Calu3 (cell line): Measurements from ENCODE around the gene SERGEF. TPM values are rescaled to one million over a fixed set of nuclear protein-coding genes. Genes with fewer than 3 reads are reported as not detected.

Experiments used
- BruUV-seq: library from RNA; stranded (reverse); fragments of 400-500 nt; replicated peaks from 2 replicates; lab custom pipeline; 2021; lab: Mats Ljungman, UMichigan
- CTCF ChIA-PET: fragments of 300-600 bp; sonication (Branson Sonifier 250); formaldehyde crosslinking; loops from one replicate; lab custom pipeline; 2022; ENCODE audit warnings: antibody characterized with exemption; lab: Charles Lee
- DNase-seq: peaks from one replicate; pipeline ENCODE4 v3.0.0; 2022
- H3K27ac Mint-ChIP-seq: one replicate; pipeline ENCODE4 v1.8.0; 2022; ENCODE audit warnings: mixed read lengths; ENCODE audit not compliant: unreplicated experiment
- H3K27me3 Mint-ChIP-seq: one replicate; pipeline ENCODE4 v1.8.0; 2022; ENCODE audit warnings: mixed read lengths; ENCODE audit not compliant: unreplicated experiment
- H3K36me3 Mint-ChIP-seq: one replicate; pipeline ENCODE4 v1.8.0; 2022; ENCODE audit warnings: mild to moderate bottlenecking, moderate library complexity, mixed read lengths; ENCODE audit not compliant: insufficient read depth, unreplicated experiment
- H3K4me1 Mint-ChIP-seq: one replicate; pipeline ENCODE4 v1.8.0; 2022; ENCODE audit warnings: mild to moderate bottlenecking, low read depth, mixed read lengths; ENCODE audit not compliant: unreplicated experiment
- H3K4me3 Mint-ChIP-seq: one replicate; pipeline ENCODE4 v1.8.0; 2022; ENCODE audit warnings: mild to moderate bottlenecking, low read depth, moderate library complexity, mixed read lengths; ENCODE audit not compliant: unreplicated experiment
- H3K9me3 Mint-ChIP-seq: one replicate; pipeline ENCODE4 v1.8.0; 2022; ENCODE audit warnings: low read depth, mixed read lengths; ENCODE audit not compliant: unreplicated experiment
- intact Hi-C: fragments of 100-400 bp; cut with micrococcal nuclease; formaldehyde crosslinking; loops from one replicate; pipeline ENCODE4 v1.10.0; 2022; ENCODE audit not compliant: unreplicated experiment
- total RNA-seq: library from RNA; stranded (reverse); gene quantifications from 2 replicates; pipeline ENCODE4 v1.2.3, GENCODE V29; 2022
- TF ChIP-seq, protein P1 (sequence below): fragments of 200-600 bp; IDR thresholded peaks from one replicate; pipeline ENCODE4 v1.8.0; 2022; ENCODE audit warnings: antibody characterized with exemption; ENCODE audit not compliant: unreplicated experiment

The SERGEF gene
- total RNA-seq, 1 experiment from 2014 or later = 28.1 TPM

- CTCF ChIA-PET = no interaction called here
- TF ChIP-seq, protein P1, sequence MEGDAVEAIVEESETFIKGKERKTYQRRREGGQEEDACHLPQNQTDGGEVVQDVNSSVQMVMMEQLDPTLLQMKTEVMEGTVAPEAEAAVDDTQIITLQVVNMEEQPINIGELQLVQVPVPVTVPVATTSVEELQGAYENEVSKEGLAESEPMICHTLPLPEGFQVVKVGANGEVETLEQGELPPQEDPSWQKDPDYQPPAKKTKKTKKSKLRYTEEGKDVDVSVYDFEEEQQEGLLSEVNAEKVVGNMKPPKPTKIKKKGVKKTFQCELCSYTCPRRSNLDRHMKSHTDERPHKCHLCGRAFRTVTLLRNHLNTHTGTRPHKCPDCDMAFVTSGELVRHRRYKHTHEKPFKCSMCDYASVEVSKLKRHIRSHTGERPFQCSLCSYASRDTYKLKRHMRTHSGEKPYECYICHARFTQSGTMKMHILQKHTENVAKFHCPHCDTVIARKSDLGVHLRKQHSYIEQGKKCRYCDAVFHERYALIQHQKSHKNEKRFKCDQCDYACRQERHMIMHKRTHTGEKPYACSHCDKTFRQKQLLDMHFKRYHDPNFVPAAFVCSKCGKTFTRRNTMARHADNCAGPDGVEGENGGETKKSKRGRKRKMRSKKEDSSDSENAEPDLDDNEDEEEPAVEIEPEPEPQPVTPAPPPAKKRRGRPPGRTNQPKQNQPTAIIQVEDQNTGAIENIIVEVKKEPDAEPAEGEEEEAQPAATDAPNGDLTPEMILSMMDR = no peak
- no peaks in the 10 kb centered on the region for H3K27me3 Mint-ChIP-seq
- H3K27ac Mint-ChIP-seq = no peak overlapping the region
- H3K4me1 Mint-ChIP-seq = no peaks in the 10 kb centered on the region
- intact Hi-C loops = no loop called here
- no peaks in the 10 kb centered on the region for H3K36me3 Mint-ChIP-seq
- DNase-seq = no peak
- H3K9me3 Mint-ChIP-seq = no peaks in the 10 kb centered on the region
- no peak overlapping the region for H3K4me3 Mint-ChIP-seq
- BruUV-seq = no TSS peak
These were observed 73.3 kb downstream of the SERGEF start for GRCh38 chr11:17939542-17939941.

DNA sequence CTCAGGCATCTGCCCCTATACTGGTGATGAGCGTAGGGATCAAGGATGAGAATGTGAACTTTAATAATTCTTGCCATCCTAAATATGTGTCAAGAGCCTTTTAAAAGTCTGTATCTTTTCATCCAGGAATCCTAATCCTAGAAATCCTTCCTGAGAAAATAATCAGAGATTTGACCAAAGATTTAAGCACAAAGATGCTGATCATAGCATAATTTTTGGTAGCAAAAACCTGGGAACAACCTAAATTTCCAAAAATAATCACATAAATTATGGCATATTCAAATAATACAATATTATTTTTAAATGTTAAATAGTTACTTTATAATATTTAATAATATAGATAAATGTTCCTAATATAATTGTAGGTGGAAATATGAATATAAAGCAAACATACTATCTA lies 76.1 kb downstream of the SERGEF start:
- Mint-ChIP-seq H3K36me3 (no peaks in the 10 kb centered on the region), H3K27ac (no peak overlapping the region), H3K9me3 (no peaks in the 10 kb centered on the region), H3K27me3 (no peaks in the 10 kb centered on the region), H3K4me1 (no peaks in the 10 kb centered on the region), H3K4me3 (no peak overlapping the region)
- intact Hi-C loops = no loop called here
- no peak for DNase-seq
- BruUV-seq = no TSS peak
- CTCF ChIA-PET = no interaction called here
- TF ChIP-seq, protein P1 = no peak

DNA sequence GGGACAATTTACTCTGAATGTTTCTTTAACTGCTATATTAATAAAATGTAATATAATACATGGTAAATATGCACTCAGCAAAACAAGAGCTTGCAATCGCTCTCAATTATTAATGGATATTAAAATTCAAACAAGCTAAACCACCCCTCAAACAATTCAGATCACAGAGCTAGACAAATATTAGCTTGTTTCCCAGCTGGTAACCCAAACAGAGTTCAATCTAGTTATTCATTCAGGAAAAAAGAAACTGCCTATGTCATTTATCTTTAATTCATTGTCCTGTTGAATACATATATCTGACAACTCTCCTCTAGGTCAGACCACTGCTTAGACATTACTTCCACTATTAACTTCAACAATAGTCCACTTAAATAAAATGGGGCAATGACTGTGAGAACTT lies 78.7 kb downstream of the SERGEF start:
- TF ChIP-seq, protein P1 = no peak
- Mint-ChIP-seq H3K27ac (no peak overlapping the region), H3K4me1 (no peaks in the 10 kb centered on the region), H3K36me3 (no peaks in the 10 kb centered on the region), H3K27me3 (no peaks in the 10 kb centered on the region), H3K9me3 (no peaks in the 10 kb centered on the region), H3K4me3 (no peak overlapping the region)
- CTCF ChIA-PET = no interaction called here
- no TSS peak for BruUV-seq
- intact Hi-C loops = no loop called here
- no peak for DNase-seq

DNA sequence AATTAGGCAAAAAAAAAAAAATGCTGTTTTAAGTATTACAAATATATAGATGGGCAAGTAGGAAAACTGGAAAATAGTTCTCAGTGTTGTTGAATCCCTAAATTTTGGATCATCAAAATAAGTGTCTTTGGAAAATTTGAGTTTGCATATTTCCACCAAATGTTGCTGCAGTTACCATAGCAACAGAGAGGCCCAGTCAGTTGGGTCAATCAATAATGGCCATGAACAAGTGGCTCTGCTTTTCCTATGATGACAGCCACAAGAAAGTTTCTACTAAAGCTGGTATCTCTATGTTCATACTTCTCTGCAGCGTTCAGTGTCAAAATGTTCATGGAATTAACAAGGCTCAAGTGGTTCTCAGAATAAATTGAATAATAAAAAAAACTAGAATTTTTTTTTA lies 79.1 kb downstream of the SERGEF start:
- DNase-seq = no peak
- Mint-ChIP-seq H3K4me3 (no peak overlapping the region), H3K36me3 (no peaks in the 10 kb centered on the region), H3K27me3 (no peaks in the 10 kb centered on the region), H3K9me3 (no peaks in the 10 kb centered on the region), H3K4me1 (no peaks in the 10 kb centered on the region), H3K27ac (no peak overlapping the region)
- intact Hi-C loops = no loop called here
- TF ChIP-seq, protein P1 = no peak
- BruUV-seq = no TSS peak
- CTCF ChIA-PET = no interaction called here
